Trophoblast cell (in vitro differentiated cells and primary cell): ENCODE data around the gene MED13L.

Source experiments
- DNase-seq, 2 donors: peaks; one replicate each; pipeline ENCODE4 v3.0.0-alpha.2; 2016
- H2AFZ ChIP-seq: 2 replicates; pipeline ENCODE4 v1.6.1; 2013; ENCODE audit warnings: low read length, moderate library complexity, mild to moderate bottlenecking; ENCODE audit not compliant: insufficient read depth, poor library complexity
- H2AK5ac ChIP-seq: 2 replicates; pipeline ENCODE4 v1.6.1; 2013; ENCODE audit warnings: mild to moderate bottlenecking, low read length
- H2BK120ac ChIP-seq: 2 replicates; pipeline ENCODE4 v1.6.1; 2013; ENCODE audit warnings: low read length, mild to moderate bottlenecking, moderate library complexity; ENCODE audit not compliant: insufficient read depth, poor library complexity
- H2BK12ac ChIP-seq: 2 replicates; pipeline ENCODE4 v1.6.1; 2013; ENCODE audit warnings: mild to moderate bottlenecking, low read length, moderate library complexity
- H2BK5ac ChIP-seq: 2 replicates; pipeline ENCODE4 v1.6.1; 2013; ENCODE audit warnings: low read length, low read depth, moderate library complexity, mild to moderate bottlenecking; ENCODE audit not compliant: poor library complexity
- H3K14ac ChIP-seq: 2 replicates; pipeline ENCODE4 v1.6.1; 2013; ENCODE audit warnings: mild to moderate bottlenecking, low read length
- H3K18ac ChIP-seq: 2 replicates; pipeline ENCODE4 v1.6.1; 2013; ENCODE audit warnings: mild to moderate bottlenecking, low read length
- H3K23ac ChIP-seq: 2 replicates; pipeline ENCODE4 v1.6.1; 2013; ENCODE audit warnings: low read length
- H3K27ac ChIP-seq: 2 replicates; pipeline ENCODE4 v1.5.1; 2013; ENCODE audit warnings: low read depth, mild to moderate bottlenecking, inconsistent platforms, low read length, moderate library complexity
- H3K27me3 ChIP-seq: 2 replicates; pipeline ENCODE4 v1.6.1; 2013; ENCODE audit warnings: inconsistent platforms, mild to moderate bottlenecking, low read length, moderate library complexity; ENCODE audit not compliant: insufficient read depth
- H3K36me3 ChIP-seq, 2 experiments: 1 replicate in 1 of 2; 2 replicates in 1 of 2; pipeline ENCODE4 v1.6.1; 2013; ENCODE audit warnings: low read length in 2 of 2, mild to moderate bottlenecking in 2 of 2, moderate library complexity in 1 of 2; ENCODE audit not compliant: insufficient read depth in 2 of 2, control insufficient read depth in 1 of 2
- H3K4ac ChIP-seq: 2 replicates; pipeline ENCODE4 v1.6.1; 2013; ENCODE audit warnings: low read depth, mild to moderate bottlenecking, low read length, moderate library complexity
- H3K4me1 ChIP-seq, 2 experiments: 1 replicate in 1 of 2; 2 replicates in 1 of 2; pipeline ENCODE4 v1.6.1; 2013; ENCODE audit warnings: low read length in 2 of 2, mild to moderate bottlenecking in 2 of 2, moderate library complexity in 1 of 2; ENCODE audit not compliant: insufficient read depth in 2 of 2, control insufficient read depth in 1 of 2
- H3K4me2 ChIP-seq: 2 replicates; pipeline ENCODE4 v1.6.1; 2013; ENCODE audit warnings: inconsistent platforms, mild to moderate bottlenecking, low read length, moderate library complexity
- H3K4me3 ChIP-seq: 2 replicates; pipeline ENCODE4 v1.5.1; 2013; ENCODE audit warnings: mild to moderate bottlenecking, low read depth, low read length, inconsistent platforms
- H3K79me1 ChIP-seq: one replicate; pipeline ENCODE4 v1.6.1; 2013; ENCODE audit warnings: low read length
- H3K79me2 ChIP-seq: 2 replicates; pipeline ENCODE4 v1.6.1; 2013; ENCODE audit warnings: low read length, mild to moderate bottlenecking; ENCODE audit not compliant: control insufficient read depth, insufficient read depth, poor library complexity
- H3K9ac ChIP-seq: 2 replicates; pipeline ENCODE4 v1.6.1; 2013; ENCODE audit warnings: mild to moderate bottlenecking, low read length
- H3K9me3 ChIP-seq: 2 replicates; pipeline ENCODE4 v1.6.1; 2013; ENCODE audit warnings: low read depth, mild to moderate bottlenecking, control low read depth, inconsistent platforms, low read length; ENCODE audit not compliant: insufficient read depth
- H4K12ac ChIP-seq: 2 replicates; pipeline ENCODE4 v1.6.1; 2013; ENCODE audit warnings: low read depth, mild to moderate bottlenecking, low read length, moderate library complexity
- H4K8ac ChIP-seq: 2 replicates; pipeline ENCODE4 v1.6.1; 2013; ENCODE audit warnings: low read depth, mild to moderate bottlenecking, low read length, moderate library complexity
- H4K91ac ChIP-seq: one replicate; pipeline ENCODE4 v1.6.1; 2013; ENCODE audit warnings: low read depth, mild to moderate bottlenecking, low read length, moderate library complexity
- WGBS: extraction: QIAGEN DNeasy Blood & Tissue Kit; methylation state at CpG from one replicate; pipeline ENCODE4 v1.1.7; 2013; ENCODE audit warnings: missing lambda C conversion rate; ENCODE audit not compliant: insufficient read length, insufficient coverage; ENCODE audit errors: extremely low coverage; 5-methylcytosine and 5-hydroxymethylcytosine counted together

Gene MED13L

DNA sequence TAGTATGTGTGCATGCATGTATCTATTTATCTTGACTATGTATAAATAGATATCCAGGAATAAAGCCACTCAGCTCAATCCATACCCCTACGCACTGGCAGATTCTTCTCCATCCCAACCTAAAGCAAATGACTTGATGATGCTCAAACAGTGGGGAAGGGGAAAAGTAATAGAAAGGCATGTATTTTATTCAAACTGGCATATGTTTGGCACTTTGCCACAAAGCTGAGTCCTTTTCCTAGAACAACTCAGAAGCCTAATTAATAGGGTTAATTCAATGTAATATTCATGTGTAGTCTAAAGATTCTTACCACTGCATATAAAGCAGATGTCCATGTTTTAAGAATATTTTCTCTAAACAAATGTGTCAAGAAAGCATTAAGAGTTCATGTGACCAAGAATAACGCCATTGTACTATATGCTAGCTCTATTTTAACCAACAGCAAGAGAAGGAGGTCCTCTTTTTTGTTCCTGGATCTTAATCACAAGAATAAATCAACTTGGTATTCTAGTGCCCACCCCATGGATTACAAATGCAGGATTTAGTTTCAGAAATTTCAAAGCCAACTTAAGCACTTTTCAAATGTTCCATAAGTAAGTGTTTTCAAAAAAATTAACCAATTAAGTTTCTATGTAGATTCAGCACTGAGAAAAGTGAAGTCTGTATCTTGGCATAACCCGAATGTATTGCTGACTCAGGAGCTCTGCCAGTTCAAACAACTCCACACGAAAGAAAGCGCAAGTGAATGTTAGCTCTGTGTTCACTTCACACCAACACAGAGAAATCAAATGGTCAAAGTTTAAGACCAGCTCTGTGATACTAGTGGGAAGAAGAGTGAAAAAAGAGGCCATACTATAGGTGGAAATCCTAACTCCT is 233.6 kb downstream of the MED13L start:
- Histone ChIP-seq H2BK5ac (no peak overlapping the region), H3K23ac (no peak overlapping the region), H3K27me3 (no peaks in the 10 kb centered on the region), H3K4me2 (no peak overlapping the region), H4K12ac (no peak overlapping the region), H3K4me3 (no peak overlapping the region), H3K9me3 (no peaks in the 10 kb centered on the region), H3K4me1 (peaks cover 0 to 4% of the 10 kb centered on the region in 2 experiments), H2BK120ac (no peak overlapping the region), H3K4ac (no peak overlapping the region), H3K79me2 (peaks cover 3% of the 10 kb centered on the region), H2AFZ (no peak overlapping the region), H4K91ac (no peak overlapping the region), H3K14ac (no peak overlapping the region), H3K9ac (no peak overlapping the region), H3K36me3 (no peaks in the 10 kb centered on the region), H2AK5ac (no peak overlapping the region), H3K18ac (no peak overlapping the region), H2BK12ac (no peak overlapping the region), H3K27ac (no peak overlapping the region), H4K8ac (no peak overlapping the region), H3K79me1 (no peaks in the 10 kb centered on the region)
- DNase-seq = no peak
- WGBS = no CpG with 5 or more reads among the region's 5 CpGs

DNA sequence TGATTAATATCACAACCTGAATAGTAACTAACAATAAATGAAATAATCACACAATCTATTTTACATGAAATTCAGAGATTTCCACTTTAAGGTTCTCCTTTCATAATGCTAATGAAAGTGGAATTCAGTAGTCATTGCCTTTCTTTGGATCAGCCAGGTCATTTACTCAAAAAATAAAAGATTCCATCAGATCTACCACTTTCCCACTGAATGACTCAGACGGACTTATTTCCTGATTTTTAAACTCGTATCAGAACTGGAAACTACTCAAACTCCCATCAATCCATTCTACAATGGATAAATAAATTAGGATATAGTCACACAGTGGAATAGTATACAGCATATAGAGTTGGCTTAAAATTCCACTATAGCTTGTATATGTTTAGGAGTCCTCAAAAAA is 237.1 kb downstream of the MED13L start:
- Histone ChIP-seq H2BK5ac (no peak overlapping the region), H3K27ac (no peak overlapping the region), H3K36me3 (no peaks in the 10 kb centered on the region), H3K9ac (no peak overlapping the region), H3K79me2 (no peaks in the 10 kb centered on the region), H2AK5ac (no peak overlapping the region), H3K9me3 (no peaks in the 10 kb centered on the region), H3K79me1 (no peaks in the 10 kb centered on the region), H3K4me3 (no peak overlapping the region), H3K4me2 (no peak overlapping the region), H3K4me1 (peaks cover 0 to 4% of the 10 kb centered on the region in 2 experiments), H4K91ac (no peak overlapping the region), H4K8ac (no peak overlapping the region), H3K18ac (no peak overlapping the region), H2BK12ac (no peak overlapping the region), H3K27me3 (no peaks in the 10 kb centered on the region), H4K12ac (no peak overlapping the region), H3K23ac (no peak overlapping the region), H2BK120ac (no peak overlapping the region), H3K14ac (no peak overlapping the region), H2AFZ (no peak overlapping the region), H3K4ac (no peak overlapping the region)
- no peak for DNase-seq
- WGBS = no CpG with 5 or more reads among the region's 2 CpGs

GRCh38 chr12:116039081-116039480 is 238.4 kb downstream of the MED13L start:
- Histone ChIP-seq H3K4ac (no peak overlapping the region), H3K79me2 (no peaks in the 10 kb centered on the region), H3K79me1 (no peaks in the 10 kb centered on the region), H3K23ac (no peak overlapping the region), H3K27ac (no peak overlapping the region), H2AK5ac (no peak overlapping the region), H4K12ac (no peak overlapping the region), H3K4me1 (peaks cover 0 to 4% of the 10 kb centered on the region in 2 experiments), H4K91ac (no peak overlapping the region), H2BK120ac (no peak overlapping the region), H2AFZ (no peak overlapping the region), H3K4me3 (no peak overlapping the region), H3K36me3 (no peaks in the 10 kb centered on the region), H3K9me3 (no peaks in the 10 kb centered on the region), H2BK5ac (no peak overlapping the region), H3K18ac (no peak overlapping the region), H3K27me3 (no peaks in the 10 kb centered on the region), H2BK12ac (no peak overlapping the region), H3K14ac (no peak overlapping the region), H3K4me2 (no peak overlapping the region), H4K8ac (no peak overlapping the region), H3K9ac (no peak overlapping the region)
- no peak for DNase-seq
- WGBS = no CpG with 5 or more reads among the region's 2 CpGs

DNA sequence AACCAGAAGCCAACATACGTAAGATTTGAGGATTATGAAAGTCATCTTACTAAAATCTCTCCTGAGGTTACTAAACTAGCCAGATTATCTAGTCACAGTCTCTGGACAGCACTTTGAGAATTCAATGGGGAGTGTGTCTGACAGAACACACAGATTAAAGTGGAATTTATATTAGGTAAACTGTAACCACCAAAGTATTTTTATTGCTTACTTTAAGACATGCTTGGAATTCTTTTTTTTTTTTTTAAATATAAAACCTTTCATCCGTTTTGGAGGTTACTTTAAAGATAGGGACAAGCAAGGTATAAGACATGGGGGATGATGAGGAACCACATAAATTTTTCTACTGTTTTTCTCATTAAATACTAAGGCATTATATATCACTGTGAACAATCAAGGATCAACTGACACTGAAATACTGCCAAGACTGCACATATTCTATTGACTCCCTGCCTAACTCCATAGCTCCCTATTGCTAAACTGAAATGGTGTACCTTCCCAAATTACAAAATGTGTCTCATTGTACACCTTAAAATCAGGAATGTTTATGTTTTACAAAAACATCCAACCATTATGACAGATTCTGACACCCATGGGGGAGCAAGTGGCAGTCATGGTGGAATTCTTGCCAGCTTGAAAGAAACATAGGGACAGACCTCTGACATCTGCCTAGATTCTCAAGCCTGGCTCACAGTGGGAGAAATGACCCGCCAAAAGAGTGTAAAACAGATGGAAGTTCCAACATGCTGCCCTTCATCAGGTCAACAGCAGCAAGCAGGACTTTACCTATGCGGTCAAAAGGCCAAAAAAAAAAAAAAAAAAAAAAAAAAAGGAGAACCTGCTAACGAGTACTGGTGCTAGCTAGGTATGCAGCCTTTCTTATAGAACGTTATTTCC is 239.3 kb downstream of the MED13L start:
- no CpG with 5 or more reads among the region's 6 CpGs for WGBS
- Histone ChIP-seq H3K4ac (no peak overlapping the region), H3K79me1 (no peaks in the 10 kb centered on the region), H4K12ac (no peak overlapping the region), H3K36me3 (no peaks in the 10 kb centered on the region), H3K4me3 (no peak overlapping the region), H3K9me3 (no peaks in the 10 kb centered on the region), H2AFZ (no peak overlapping the region), H3K9ac (no peak overlapping the region), H3K27ac (no peak overlapping the region), H3K23ac (no peak overlapping the region), H2BK5ac (no peak overlapping the region), H3K4me1 (peaks cover 0 to 4% of the 10 kb centered on the region in 2 experiments), H3K4me2 (no peak overlapping the region), H3K14ac (no peak overlapping the region), H4K91ac (no peak overlapping the region), H2BK120ac (no peak overlapping the region), H2BK12ac (no peak overlapping the region), H2AK5ac (no peak overlapping the region), H3K79me2 (no peaks in the 10 kb centered on the region), H3K18ac (no peak overlapping the region), H3K27me3 (no peaks in the 10 kb centered on the region), H4K8ac (no peak overlapping the region)
- peak in 1 of 2 donors; percentile 48 for DNase-seq
